ENCODE results near the gene HIPK1.
"Not testable (repeated sequence)": the region's sequence is repeated elsewhere in the genome, so short reads cannot be mapped to it uniquely, and the experiment has no call there.

The HIPK1 gene

GRCh38 chr1:113983826-113984225 lies 54.7 kb downstream of the HIPK1 start:
- DNase-seq = no peak

GRCh38 chr1:113984710-113985109 lies 55.6 kb downstream of the HIPK1 start:
- no peak for DNase-seq

DNA sequence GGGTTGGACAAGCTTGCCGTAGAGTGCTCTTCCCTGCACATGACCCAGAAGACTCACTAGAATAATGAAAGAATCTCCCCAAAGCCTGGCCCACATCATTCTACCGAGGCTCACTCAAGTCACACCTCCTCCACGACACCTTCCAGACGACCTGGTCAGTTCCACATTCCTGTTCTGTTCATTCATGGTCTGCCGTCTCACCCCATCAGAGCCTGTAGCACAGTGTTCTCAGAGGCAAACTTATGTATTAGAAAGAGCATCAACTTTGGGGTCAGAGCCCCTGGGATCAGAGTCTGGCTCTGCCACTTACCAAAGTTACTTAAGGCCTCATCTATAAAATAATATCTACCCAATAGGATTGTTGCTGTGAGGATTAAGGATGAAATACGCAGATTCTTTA lies 57.7 kb downstream of the HIPK1 start:
- DNase-seq = no peak

DNA sequence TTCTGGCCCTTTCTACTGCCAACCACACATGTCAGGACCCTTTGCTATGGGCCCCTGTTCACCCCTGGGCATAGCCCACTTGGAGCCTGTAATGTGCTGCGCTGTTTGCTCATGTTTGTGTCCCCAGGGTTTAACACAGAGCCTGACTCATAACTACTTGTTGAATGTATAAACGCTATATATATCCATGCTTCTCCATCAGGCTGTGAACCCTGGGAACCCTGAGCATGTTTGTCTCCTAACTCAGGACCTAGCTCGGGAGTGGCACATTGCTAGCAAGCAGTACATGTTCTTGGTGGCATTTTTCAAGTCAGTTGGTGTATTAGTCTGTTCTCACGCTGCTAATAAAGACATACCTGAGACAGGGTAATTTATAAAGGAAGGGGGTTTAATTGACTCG lies 58.1 kb downstream of the HIPK1 start:
- no peak for DNase-seq

DNA sequence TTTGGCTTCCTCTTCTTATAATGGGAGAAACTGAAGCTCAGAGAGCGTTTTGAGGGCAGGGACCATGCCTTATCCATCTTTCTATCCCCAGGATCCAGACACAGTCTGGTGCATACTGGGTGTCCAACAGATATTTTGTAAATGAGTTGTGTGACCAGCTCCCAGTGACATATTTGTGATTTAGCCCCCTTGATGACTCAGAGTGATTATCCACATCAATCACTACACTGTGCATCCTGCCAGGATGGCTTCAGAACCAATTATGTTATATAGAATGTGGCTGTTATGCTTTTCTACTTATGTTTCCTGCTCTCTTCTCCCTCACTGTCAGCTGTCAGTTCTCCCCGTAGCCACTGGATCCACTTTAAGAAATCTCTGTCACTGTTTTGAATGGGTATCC lies 61.4 kb downstream of the HIPK1 start:
- DNase-seq = no peak

DNA sequence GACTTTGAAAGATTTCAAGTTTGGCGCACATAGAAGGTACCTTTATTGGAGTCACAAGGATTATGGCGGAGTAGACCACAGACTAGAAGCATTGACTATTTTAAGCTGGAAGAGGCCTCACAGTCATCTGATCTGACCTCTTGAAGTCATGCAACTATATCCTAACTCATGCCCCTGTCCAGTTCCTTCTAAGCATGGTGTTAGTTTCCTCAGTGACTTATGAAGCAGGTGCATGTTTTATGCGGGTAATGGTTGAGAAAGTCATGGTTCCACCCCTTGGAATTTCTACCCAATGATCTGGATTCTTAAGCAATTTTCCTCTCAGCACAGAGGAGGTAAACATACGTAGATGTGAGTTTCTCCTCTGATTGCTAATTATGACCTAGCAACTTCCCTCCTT lies 61.8 kb downstream of the HIPK1 start:
- no peak for DNase-seq

DNA sequence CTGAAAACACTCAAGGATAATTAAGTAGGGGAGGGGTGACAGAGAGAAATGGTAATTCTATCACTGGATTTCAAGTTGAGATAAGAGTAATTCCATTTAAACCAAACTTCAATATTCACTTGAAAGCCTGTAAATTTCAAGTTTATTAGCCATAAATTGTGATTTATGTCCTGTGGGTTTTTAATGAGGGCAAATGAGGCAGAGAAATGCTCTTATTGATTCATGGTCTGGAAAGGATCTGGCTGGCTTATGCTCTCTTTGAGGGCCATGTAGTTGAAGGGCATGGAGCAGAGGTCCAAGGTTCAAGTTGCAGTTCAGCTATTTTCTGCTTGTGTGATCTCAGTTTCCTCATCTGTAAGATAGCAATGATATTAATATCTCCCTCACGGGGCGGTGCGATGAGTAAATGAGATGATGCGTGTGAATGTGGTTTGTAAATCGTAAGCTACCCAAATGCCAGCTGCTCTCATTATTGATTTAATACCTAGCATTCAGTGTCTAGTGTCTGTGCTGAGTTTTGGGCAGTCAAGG lies 62.4 kb downstream of the HIPK1 start:
- no peak for DNase-seq

GRCh38 chr1:113993072-113993471 lies 63.9 kb downstream of the HIPK1 start:
- no peak for DNase-seq

DNA sequence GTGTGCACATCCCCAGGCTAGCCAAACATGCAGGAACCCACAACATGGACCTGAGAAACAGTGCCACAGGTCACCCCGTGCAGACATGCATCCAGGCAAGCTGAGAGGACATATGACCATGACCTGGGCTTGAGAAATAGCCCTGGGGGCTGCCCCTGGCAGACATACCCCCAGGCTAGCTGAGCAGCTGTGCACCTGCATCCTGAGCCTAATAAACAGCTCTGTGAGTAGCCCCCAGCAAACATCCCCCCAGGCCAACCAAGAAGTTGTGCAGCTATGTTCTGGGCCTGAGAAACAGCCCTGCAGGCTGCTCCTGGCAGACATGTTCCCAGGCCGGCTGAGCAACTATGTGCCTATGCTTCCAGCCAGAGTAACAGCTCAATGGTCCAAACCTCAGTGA lies 64.6 kb downstream of the HIPK1 start:
- DNase-seq = no peak

DNA sequence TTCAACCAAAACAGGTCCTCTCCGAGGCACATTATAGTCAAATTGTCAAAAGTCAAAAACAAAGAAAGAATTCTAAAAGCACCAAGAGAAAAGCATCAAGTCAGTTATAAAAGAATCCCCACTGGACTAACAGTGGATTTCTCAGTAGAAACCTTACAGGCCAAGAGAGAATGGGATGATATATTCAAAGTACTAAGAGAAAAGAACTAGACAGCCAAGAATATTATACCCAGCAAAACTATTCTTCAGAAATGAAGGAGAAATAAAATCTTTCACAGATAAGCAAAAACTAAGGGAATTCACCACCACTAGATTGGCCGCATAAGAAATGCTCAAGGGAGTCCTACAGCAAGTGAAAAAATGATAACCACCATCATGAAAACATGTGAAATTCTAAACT lies 66.3 kb downstream of the HIPK1 start:
- DNase-seq = no peak

- DNase-seq = no peak
Observed at GRCh38 chr1:113998361-113998760, 69.2 kb downstream of the HIPK1 start.

DNA sequence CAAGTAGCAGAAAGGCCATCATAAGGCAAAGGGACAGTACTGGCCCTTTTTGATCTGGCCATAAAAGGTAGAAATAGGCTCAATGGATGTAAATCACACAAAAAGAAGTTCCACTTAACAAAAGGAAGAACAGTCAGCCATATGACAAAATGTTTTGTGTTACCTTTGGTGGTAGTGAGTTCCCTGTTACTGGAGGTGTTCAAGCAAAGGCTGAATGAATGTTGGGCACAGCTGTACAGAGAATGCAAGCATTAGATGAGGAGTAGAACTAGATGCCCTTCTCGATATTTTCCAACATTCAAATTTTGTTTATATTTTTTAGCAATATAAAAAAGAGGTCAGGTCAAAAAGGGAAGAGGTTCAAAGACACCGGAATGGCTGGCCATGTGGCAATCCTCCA lies 70.1 kb downstream of the HIPK1 start:
- DNase-seq = no peak

- no peak for DNase-seq
Observed at GRCh38 chr1:113999799-114000198, 70.7 kb downstream of the HIPK1 start.

DNA sequence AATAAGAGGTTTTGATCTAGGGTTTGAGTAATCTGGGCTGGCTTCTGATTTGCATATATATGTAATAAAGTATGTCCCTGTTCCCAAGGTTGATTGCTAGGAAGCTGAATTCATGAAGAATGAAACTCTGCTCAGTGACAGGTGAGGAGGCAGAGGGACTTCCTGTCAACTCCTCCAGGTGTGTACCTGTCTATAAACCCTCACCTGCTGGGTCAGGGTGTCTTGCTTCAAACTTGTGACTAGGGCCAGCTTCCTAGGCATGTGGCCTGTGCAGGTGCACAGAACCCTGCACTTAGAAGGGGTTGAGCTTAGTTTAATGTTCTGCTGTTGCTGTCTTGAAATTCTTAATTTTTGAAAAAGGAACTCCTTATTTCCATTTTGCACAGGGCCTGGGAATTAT lies 71.3 kb downstream of the HIPK1 start:
- DNase-seq = no peak

DNA sequence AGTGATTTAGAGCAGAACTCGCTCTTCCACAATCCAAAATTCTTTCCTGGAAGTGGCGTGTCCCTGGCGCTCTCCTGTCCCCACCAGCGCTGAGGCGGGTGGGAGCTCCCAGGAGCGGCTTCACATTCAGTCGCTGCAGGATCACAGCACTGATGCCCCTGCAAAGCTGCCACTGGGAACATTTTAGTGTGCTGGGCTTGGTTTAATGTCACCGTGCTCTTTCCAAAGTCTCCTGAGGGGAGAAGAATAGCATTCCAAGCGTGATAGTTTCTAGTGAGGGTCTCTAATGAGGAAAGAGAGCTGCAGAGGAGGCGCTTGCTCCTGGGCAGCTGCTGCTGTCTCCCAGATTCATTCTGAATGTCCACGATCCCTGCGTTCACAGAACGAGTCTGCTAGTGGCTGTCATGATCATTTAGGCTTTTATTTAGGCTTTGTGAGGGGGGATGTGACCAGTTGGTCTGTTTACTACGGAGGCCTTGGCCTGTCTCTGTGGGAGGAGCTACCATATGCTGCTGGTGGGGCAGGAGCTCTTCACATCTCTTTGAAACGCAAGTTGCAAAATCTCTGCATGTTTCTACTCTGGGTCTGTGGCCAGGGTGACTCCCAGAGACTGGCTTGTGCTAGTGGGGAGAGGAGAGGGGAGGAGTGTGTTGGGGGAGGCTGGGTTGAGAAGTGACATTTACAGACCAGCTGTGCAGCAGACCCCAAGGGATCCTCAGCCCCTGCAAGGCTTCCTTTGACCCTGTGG lies 73.5 kb downstream of the HIPK1 start:
- no peak for DNase-seq

- no peak for DNase-seq
Observed at GRCh38 chr1:114003431-114003830, 74.3 kb downstream of the HIPK1 start.

DNA sequence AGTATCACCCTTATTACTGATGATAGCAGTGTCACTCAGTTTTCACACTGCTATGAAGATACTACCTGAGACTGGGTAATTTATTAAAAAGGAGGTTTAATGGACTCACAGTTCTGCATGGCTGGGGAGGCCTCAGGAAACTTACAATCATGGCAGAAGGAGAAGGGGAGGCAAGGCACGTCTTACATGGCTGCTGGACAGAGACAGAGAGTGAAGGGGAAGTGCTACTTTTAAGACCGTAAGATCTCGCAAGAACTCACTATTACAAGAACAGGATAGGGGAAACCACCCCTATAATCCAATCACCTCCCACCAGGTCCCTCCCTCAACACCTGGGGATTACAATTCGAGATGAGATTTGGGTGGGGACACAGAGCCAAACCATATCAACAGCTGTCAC lies 77.7 kb downstream of the HIPK1 start:
- not testable (repeated sequence) for DNase-seq

- no peak for DNase-seq
Observed at GRCh38 chr1:114008480-114008941, 79.4 kb downstream of the HIPK1 start.

GRCh38 chr1:114008993-114009392 lies 79.9 kb downstream of the HIPK1 start:
- DNase-seq = no peak

DNA sequence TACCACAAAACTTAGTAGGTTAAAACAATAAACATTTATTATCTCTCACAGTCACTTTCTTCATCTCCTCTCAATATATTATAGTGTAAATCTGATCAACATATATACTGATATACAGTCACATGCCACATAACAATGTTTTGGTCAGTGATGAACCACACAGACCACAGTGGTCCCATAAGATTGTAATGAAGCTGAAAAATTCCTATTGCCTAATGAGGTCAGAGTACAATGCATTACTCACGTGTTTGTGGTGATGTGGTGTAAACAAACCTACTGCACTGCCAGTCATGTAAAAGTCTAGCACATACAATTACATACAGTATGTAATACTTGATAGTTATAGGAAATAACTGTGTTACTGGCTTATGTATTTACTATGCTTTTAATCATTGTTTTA lies 80.3 kb downstream of the HIPK1 start:
- no peak for DNase-seq

DNA sequence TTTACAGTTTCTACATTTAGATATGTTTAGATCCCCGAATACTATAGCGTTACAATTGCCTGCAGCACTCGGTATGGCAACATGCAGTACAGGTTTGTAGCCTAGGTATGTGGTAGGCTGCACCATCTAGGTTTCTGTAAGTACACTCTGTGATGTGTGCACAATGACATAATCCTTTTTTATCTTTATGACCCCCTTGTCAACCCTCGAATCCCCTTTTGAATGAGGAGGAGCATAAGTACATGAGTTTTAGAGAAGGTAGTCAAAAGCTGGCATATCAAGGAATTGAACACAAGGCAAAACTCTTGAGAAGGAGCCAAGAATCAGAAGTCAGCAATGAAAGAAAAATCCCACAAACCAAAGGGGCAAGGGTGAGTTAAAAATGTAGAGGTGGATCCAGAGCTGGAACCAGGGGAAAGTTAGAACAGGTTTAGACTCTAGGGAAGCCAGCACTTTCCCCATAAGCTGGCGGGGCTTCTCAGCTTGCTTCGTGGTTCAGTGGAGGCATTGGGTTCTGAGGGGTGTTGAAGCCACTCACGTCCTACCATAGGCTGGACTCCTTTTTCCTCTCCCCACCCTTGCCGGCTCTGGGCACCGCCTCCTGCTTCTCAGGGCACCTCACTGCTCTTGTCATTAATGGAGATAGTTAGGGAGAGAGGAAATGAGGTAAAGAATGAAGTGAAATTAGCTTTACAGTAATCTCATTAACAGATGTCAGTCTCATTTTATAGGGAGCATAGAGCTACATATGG lies 81.5 kb downstream of the HIPK1 start:
- DNase-seq = no peak

- no peak for DNase-seq
Observed at GRCh38 chr1:114011796-114012195, 82.7 kb downstream of the HIPK1 start.

DNA sequence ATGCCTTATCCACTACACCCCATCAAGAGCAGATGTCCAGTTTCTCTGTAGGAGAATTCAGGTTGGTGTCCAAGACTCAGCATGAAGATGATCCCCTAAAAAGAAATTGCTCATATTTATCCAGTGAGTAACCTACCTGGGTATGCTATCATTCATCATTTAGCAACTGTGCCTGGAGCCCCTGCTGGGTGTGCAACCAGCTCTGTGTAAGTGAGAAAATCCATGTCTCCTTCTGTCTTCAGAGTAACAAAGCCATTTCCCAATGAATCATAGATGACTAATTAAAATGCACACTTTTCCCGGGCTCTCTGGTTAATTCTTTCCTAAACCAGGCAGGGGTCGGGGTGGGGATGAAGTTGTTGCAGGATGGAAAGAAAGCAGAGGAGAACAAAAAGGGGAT lies 86.0 kb downstream of the HIPK1 start:
- no peak for DNase-seq

GRCh38 chr1:114019724-114020123 lies 90.6 kb downstream of the HIPK1 start:
- DNase-seq = not testable (repeated sequence)
